ENCODE results near the gene ANXA11. TPM values are rescaled to one million over a fixed set of nuclear protein-coding genes. Genes with fewer than 3 reads are reported as not detected.
"Not testable (repeated sequence)": the region's sequence is repeated elsewhere in the genome, so short reads cannot be mapped to it uniquely, and the experiment has no call there.

ANXA11 gene
- total RNA-seq, 4 donors from 2014 or later: 103 to 148 (median 121) TPM

GRCh38 chr10:80226723-80227122, 21.4 kb upstream of the ANXA11 start:
- ATAC-seq (ENCODE audit: low FRiP score); DNase-seq (ENCODE audit: low spot score): not testable (repeated sequence)

GRCh38 chr10:80223031-80223419, 17.7 kb upstream of the ANXA11 start:
- not testable (repeated sequence) for ATAC-seq (ENCODE audit: low FRiP score); DNase-seq (ENCODE audit: low spot score)

GRCh38 chr10:80218878-80219277, 13.5 kb upstream of the ANXA11 start:
- DNase-seq (ENCODE audit: low spot score); ATAC-seq (ENCODE audit: low FRiP score): not testable (repeated sequence)

GRCh38 chr10:80214368-80214982, 9.1 kb upstream of the ANXA11 start:
- not testable (repeated sequence) for ATAC-seq (ENCODE audit: low FRiP score); DNase-seq (ENCODE audit: low spot score)

- ATAC-seq (ENCODE audit: low FRiP score); DNase-seq (ENCODE audit: low spot score): not testable (repeated sequence)
Observed at GRCh38 chr10:80212535-80213115, 7.3 kb upstream of the ANXA11 start.

- ATAC-seq (ENCODE audit: low FRiP score): no peak
- DNase-seq (ENCODE audit: low spot score): no peak
- TF ChIP-seq CTCF (IDR thresholded peaks at IDR 0.05): no peak
Observed at GRCh38 chr10:80211786-80212185, 6.4 kb upstream of the ANXA11 start.

GRCh38 chr10:80210259-80210658, 4.9 kb upstream of the ANXA11 start:
- no peak for ATAC-seq (ENCODE audit: low FRiP score)
- TF ChIP-seq CTCF (IDR thresholded peaks at IDR 0.05): no peak
- DNase-seq (ENCODE audit: low spot score): no peak

GRCh38 chr10:80207768-80208370, 2.5 kb upstream of the ANXA11 start:
- TF ChIP-seq CTCF (IDR thresholded peaks at IDR 0.05): no peak
- DNase-seq (ENCODE audit: low spot score) (no peak), ATAC-seq (ENCODE audit: low FRiP score) (no peak)

GRCh38 chr10:80206277-80206655, 929 bp upstream of the ANXA11 start:
- no peak for TF ChIP-seq CTCF (IDR thresholded peaks at IDR 0.05)
- DNase-seq (ENCODE audit: low spot score) (no peak), ATAC-seq (ENCODE audit: low FRiP score) (no peak)

All from omental fat pad (tissue), 4 donors.